ENCODE data around the gene SLC2A13. TPM values are rescaled to one million over a fixed set of nuclear protein-coding genes. Genes with fewer than 3 reads are reported as not detected.

Gene SLC2A13
- total and polyA plus RNA-seq, 4 donors, result 3.2 to 21.4 (median 7.4) TPM

DNA sequence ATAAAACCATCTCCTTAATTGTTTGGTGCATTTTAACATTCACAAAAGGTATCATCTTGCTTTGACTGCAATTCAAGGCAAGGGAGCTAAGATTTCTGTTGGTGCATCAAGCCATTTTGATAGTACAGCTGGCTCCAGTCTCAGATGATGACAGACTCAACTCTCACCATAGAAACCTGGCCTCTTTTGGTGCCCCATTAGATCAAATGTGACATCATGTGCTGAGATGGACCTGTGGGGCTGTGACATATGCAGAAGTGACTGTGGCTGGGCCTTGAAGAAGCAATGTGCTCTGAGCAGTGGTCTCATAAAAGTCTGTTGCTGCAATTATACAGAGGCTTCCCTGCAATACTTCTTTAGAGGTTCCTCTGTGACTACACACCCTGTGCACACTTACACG is 88.4 kb downstream of the SLC2A13 start:
- Histone ChIP-seq H3K36me3 (ENCODE audit: control insufficient read depth in 4 of 4, insufficient read depth in 4 of 4, low read length in 4 of 4) (no peaks in the 10 kb centered on the region), H3K4me3 (no peak overlapping the region), H3K27me3 (ENCODE audit: control insufficient read depth in 3 of 3, insufficient read depth in 3 of 3, low read length in 2 of 3) (no peaks in the 10 kb centered on the region), H3K9ac (ENCODE audit: insufficient read depth in 1 of 2, low read length in 2 of 2) (no peak overlapping the region), H3K4me1 (ENCODE audit: control insufficient read depth in 5 of 5, insufficient read depth in 5 of 5, low read length in 5 of 5) (peaks cover 0 to 13% (median 3%) of the 10 kb centered on the region in 5 donors), H3K27ac (ENCODE audit: low read depth in 1 of 2, low read length in 1 of 2) (no peak overlapping the region), H3K9me3 (ENCODE audit: control insufficient read depth in 4 of 4, insufficient read depth in 3 of 4, low read length in 3 of 4) (no peaks in the 10 kb centered on the region)
- WGBS, 2 donors, result 84 to 91% methylated on average over 1 of the region's 1 CpG
- ATAC-seq (ENCODE audit: insufficient read depth, low FRiP score), result no peak
- TF ChIP-seq, protein P1, sequence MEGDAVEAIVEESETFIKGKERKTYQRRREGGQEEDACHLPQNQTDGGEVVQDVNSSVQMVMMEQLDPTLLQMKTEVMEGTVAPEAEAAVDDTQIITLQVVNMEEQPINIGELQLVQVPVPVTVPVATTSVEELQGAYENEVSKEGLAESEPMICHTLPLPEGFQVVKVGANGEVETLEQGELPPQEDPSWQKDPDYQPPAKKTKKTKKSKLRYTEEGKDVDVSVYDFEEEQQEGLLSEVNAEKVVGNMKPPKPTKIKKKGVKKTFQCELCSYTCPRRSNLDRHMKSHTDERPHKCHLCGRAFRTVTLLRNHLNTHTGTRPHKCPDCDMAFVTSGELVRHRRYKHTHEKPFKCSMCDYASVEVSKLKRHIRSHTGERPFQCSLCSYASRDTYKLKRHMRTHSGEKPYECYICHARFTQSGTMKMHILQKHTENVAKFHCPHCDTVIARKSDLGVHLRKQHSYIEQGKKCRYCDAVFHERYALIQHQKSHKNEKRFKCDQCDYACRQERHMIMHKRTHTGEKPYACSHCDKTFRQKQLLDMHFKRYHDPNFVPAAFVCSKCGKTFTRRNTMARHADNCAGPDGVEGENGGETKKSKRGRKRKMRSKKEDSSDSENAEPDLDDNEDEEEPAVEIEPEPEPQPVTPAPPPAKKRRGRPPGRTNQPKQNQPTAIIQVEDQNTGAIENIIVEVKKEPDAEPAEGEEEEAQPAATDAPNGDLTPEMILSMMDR (IDR thresholded peaks at IDR 0.05; ENCODE audit: control extremely low read depth, extremely low read depth), result no peak
- no peak for DNase-seq

DNA sequence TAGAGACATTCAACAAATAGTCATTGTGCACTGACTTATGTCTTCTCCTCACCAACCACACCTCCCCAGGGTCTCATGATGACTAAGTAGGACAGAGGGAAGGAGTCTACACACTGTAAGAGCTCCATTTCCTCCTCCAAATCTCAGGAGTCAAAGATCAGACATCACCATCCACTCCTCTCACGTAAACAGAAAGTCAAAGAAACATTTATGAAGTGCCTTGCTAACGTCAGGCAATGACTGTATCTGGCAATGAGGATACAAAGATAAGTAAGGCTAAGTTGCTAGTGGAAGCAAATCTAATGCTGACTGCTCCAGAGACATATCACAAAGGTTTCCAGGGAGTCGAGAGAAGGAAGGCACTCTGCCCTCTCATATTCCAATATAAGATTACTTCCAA is 88.9 kb downstream of the SLC2A13 start:
- Histone ChIP-seq H3K27me3 (ENCODE audit: control insufficient read depth in 3 of 3, insufficient read depth in 3 of 3, low read length in 2 of 3) (no peaks in the 10 kb centered on the region), H3K4me3 (no peak overlapping the region), H3K27ac (ENCODE audit: low read depth in 1 of 2, low read length in 1 of 2) (no peak overlapping the region), H3K9me3 (ENCODE audit: control insufficient read depth in 4 of 4, insufficient read depth in 3 of 4, low read length in 3 of 4) (no peaks in the 10 kb centered on the region), H3K36me3 (ENCODE audit: control insufficient read depth in 4 of 4, insufficient read depth in 4 of 4, low read length in 4 of 4) (no peaks in the 10 kb centered on the region), H3K9ac (ENCODE audit: insufficient read depth in 1 of 2, low read length in 2 of 2) (no peak overlapping the region), H3K4me1 (ENCODE audit: control insufficient read depth in 5 of 5, insufficient read depth in 5 of 5, low read length in 5 of 5) (peaks cover 0 to 17% (median 3%) of the 10 kb centered on the region in 5 donors)
- TF ChIP-seq, protein P1 (IDR thresholded peaks at IDR 0.05; ENCODE audit: control extremely low read depth, extremely low read depth), result no peak
- 76 to 77% methylated on average over 3 of the region's 3 CpGs for WGBS, 2 donors
- ATAC-seq (ENCODE audit: insufficient read depth, low FRiP score), result no peak
- DNase-seq, result peak in 1 of 3 donors; percentile 41

DNA sequence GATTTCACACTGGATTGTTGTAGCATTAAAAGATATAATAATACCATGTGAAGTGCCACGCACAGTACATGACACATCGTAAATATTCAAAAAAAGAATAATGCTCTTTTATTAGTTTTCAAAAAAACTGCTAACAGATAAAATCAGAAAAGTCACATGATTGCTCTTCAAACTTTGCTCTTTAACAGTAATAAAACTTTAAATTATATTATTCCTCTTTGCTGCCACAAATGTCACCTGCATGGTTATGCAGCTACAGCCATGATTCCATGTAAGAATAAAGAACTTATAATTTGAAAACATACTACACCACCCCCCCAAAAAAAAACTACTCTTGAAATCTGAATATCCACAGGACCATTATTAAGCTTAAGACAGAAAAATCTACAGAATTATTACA is 90.0 kb downstream of the SLC2A13 start:
- no peaks in the 10 kb centered on the region for H3K36me3 ChIP-seq (ENCODE audit: control insufficient read depth in 4 of 4, insufficient read depth in 4 of 4, low read length in 4 of 4)
- 97 to 98% methylated on average over 2 of the region's 2 CpGs for WGBS, 2 donors
- no peak for DNase-seq
- H3K9me3 ChIP-seq (ENCODE audit: control insufficient read depth in 4 of 4, insufficient read depth in 3 of 4, low read length in 3 of 4), result no peaks in the 10 kb centered on the region
- no peak for ATAC-seq (ENCODE audit: insufficient read depth, low FRiP score)
- TF ChIP-seq, protein P1 (IDR thresholded peaks at IDR 0.05; ENCODE audit: control extremely low read depth, extremely low read depth), result no peak
- H3K27me3 ChIP-seq (ENCODE audit: control insufficient read depth in 3 of 3, insufficient read depth in 3 of 3, low read length in 2 of 3), result no peaks in the 10 kb centered on the region
- H3K4me1 ChIP-seq (ENCODE audit: control insufficient read depth in 5 of 5, insufficient read depth in 5 of 5, low read length in 5 of 5), result peaks cover 0 to 17% (median 5%) of the 10 kb centered on the region in 5 donors
- H3K27ac ChIP-seq (ENCODE audit: low read depth in 1 of 2, low read length in 1 of 2), result no peak overlapping the region
- no peak overlapping the region for H3K9ac ChIP-seq (ENCODE audit: insufficient read depth in 1 of 2, low read length in 2 of 2)
- no peak overlapping the region for H3K4me3 ChIP-seq

DNA sequence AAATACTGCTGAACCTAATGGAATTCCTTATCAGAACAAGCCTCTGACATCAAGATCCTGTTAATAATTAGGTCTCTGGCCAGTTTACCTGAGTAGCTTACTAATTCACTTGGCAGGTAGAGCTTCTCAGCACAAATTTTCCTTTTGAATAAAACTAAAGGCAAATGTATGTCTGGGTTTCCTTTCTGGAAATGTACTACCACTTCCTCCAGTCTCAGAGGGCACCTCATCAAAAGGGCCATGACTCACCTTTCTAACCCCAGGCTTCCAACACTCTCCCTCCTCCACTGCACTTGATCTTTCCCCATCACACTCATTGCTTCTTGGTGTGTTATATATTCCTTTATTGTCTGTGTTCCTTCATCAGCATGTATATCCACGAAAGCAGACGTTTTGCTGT is 90.5 kb downstream of the SLC2A13 start:
- ATAC-seq (ENCODE audit: insufficient read depth, low FRiP score) (no peak), DNase-seq (no peak)
- 96 to 97% methylated on average over 2 of the region's 2 CpGs for WGBS, 2 donors
- TF ChIP-seq, protein P1 (IDR thresholded peaks at IDR 0.05; ENCODE audit: control extremely low read depth, extremely low read depth), result no peak
- H3K4me1 ChIP-seq (ENCODE audit: control insufficient read depth in 5 of 5, insufficient read depth in 5 of 5, low read length in 5 of 5), result peaks cover 0 to 17% (median 5%) of the 10 kb centered on the region in 5 donors
- no peak overlapping the region for H3K27ac ChIP-seq (ENCODE audit: low read depth in 1 of 2, low read length in 1 of 2)
- no peak overlapping the region for H3K4me3 ChIP-seq
- no peaks in the 10 kb centered on the region for H3K27me3 ChIP-seq (ENCODE audit: control insufficient read depth in 3 of 3, insufficient read depth in 3 of 3, low read length in 2 of 3)
- H3K9me3 ChIP-seq (ENCODE audit: control insufficient read depth in 4 of 4, insufficient read depth in 3 of 4, low read length in 3 of 4), result no peaks in the 10 kb centered on the region
- no peak overlapping the region for H3K9ac ChIP-seq (ENCODE audit: insufficient read depth in 1 of 2, low read length in 2 of 2)
- H3K36me3 ChIP-seq (ENCODE audit: control insufficient read depth in 4 of 4, insufficient read depth in 4 of 4, low read length in 4 of 4), result no peaks in the 10 kb centered on the region

Measured in lung (tissue), 12 donors.